GM10847 (cell line): Measurements from ENCODE around the gene EEF1AKMT2.

Experiments used
- POLR2A ChIP-seq: IDR thresholded peaks from 2 replicates; pipeline ENCODE4 v1.6.1; 2011; ENCODE audit not compliant: insufficient read length; ENCODE audit errors: extremely low read depth

The EEF1AKMT2 gene

DNA sequence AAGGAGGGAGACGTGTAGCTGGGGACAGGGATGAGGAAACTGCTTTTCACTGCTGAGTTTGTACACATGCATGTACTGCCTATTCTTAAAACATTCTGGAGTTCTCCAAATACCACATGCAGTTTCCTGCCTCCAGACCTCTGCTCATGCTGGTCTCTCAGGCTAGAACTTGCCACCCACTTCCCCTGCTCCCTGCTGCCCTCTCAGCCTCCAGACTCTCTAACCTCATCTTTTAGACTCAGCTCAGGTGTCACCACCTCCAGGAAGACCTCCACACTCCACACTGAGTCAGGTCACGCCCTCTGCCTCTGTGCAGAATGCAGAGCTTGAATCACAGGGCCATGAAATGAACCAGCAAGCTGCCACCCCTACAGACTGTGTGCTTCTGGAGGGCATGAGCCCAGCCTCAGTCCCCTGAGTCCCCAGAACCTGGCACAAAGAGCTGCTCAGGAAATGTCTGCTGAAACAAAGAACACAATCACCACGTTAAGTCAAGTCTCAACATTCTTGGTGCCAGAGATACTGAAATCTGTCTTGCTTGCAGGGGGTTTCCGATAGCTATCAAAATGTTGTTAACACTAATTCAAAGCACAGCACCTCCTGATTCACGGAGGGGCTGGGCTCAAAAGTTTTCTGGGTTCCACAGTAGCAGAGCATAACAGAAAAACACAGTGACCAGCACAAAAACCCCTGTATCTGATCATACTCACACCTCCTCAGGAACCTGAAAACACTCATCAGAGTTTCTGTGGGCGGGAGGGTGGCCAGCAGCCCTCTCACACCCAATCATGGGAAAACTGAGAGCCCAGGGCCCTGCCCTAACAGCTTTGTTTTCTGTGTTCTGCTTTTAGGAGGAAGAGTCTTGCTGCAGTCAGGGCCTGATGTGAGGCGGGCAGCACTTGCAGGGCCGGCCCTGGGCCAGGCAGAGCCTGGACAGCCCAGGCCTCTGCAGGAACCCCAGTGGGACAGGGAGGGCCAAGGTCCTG, 68.6 kb downstream of the EEF1AKMT2 start:
- TF ChIP-seq POLR2A, result no peak

DNA sequence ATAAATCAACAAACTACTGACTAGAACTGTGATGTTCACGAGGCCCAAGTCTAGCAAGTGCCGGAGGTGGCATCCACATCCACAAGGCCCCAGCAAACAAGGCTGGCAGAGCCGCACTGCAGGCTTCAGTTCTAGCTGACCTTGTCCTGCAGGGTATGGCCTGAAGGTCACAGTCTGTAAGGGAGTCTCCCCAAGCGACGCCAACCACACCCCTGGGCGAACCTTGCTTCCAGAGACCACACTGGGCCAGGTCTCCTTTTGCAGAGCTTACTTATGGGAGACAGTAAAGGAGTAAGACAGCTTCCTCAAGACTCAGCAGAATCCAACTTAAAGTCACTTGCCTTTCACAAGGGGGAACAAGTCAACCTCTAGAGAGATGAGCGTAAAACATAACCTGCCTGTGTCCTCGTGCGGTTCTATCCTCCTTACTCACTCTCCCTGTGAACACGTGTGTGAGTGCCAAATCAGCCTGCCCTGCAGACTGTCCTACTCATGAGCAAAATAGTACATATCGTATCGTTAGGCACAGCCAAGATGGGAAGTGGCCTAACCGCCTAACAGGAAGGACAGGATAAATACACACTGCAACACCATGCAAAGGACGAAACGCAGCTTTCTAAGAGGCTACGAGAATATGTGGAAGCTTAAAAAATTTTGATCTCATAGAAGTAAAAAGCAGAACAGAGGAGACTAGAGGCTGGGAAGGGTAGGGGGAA, 70.2 kb downstream of the EEF1AKMT2 start:
- TF ChIP-seq POLR2A, result no peak

DNA sequence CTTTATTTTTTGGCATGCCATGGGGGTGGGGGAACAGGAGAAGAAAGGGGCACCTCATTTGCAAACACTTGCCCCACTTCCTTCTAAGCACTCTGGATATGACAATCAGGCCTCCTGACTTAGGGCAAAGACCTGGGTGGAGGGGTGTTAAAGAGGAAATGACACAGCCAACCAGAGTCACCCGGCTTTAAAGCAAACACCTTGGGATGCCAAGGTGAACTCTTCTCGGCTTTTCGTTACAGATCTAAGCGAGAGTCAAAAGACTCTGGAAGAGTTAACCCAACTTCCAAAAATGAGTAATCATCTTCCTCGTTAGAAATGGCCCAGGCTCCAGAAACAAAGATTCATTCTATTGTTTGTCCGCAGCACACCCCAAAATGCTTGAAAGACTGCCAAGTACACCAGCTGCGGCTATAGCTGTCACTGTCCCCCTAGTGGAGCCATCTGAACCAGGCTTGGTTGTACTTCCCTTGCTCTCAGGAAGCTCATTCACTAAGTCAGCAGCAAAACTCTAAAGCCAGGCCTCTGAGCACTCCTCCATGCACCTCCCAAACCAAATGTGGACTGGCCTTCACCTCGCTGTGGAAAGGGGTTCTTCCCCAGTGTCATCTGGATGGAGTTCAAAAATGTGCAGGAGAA, 72.4 kb downstream of the EEF1AKMT2 start:
- no peak for TF ChIP-seq POLR2A

DNA sequence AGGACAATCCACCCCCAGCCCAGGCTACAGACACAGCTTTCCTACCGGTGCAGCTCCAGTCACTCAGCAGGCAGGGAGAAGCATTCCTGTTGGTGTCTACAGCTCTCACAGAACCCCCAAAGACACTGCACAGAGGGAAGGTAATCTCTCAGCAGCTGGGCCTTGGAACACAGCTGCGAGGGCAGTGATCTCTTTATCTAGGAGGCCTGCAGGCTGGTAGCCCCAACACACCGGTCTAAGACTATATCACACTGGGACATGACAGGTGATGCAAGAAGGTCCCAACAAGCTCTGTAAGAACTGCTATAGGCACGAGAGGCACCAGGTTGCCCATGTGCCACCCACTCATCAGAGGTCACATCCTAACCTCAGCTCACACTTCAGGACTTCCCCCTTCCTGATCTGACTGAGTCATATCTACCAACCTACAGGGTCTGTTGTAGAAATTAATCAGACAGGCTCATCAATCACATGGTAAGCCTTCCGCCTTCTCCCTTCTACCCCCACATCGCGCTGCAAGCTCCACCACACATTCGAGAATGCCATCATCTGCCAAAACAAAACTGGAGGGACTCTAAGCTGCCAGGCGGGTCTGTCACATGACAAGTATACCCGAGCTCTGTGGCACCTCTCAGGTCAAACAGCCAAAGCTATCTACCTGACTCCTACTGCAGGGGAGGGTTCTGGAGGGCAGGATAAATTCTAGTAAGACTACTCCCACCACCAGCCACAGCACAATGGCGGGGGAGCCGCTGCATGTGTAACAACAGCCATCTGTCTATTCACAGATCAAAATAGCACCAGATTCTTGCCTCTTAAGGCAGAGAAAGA, 73.6 kb downstream of the EEF1AKMT2 start:
- TF ChIP-seq POLR2A, result no peak

DNA sequence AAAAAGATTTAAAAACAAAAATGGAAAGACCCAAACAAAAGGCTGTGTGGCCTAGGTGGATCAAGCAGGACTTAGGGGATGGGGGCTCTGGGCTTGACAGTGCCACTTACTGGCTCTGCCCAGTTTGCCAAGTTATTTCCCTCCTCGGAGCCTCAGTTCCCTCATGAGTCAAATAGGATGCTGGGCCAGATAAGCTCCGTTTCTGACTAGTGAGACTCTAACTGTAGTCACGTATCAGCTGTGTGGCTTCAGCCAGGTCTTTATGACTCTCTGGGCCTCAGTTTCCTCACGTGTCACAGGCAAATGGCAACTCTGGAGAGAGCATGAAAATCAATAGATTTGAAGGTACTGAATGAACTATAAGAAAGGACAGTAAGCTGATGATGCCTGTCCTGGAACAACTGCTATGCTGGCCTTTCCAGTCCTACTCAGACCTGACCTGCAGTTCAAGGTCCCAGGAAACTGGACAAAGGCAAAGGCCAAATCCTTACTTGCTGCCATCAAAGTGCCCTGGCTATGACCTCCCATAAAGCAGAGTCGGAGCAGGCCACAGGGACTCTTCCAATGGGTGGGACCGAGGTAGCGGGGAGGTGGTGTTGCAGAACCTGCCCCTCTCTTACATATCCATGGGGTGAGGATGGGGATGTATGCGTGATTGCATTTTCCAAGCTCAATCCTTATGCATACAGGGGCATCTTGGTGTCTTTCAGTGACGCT, 74.5 kb downstream of the EEF1AKMT2 start:
- no peak for TF ChIP-seq POLR2A

DNA sequence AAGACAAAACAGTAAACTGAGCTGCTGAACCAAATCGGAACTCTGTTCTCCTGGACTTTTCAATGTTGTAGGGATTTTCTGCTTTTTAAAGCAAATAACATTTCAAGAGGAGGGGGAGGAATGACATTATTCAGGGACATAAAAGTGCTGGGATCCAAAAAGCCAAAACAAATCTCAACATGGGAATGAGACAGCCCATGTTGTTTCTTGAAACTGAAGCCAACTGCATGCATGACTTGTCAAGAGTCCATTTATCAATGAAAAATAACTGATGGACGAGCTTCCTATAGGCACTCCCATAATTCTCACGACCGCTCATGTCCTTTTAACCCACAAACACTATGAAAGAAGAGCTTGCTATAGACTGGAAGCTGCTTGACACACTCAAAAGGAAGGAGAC, 75.3 kb downstream of the EEF1AKMT2 start:
- no peak for TF ChIP-seq POLR2A

DNA sequence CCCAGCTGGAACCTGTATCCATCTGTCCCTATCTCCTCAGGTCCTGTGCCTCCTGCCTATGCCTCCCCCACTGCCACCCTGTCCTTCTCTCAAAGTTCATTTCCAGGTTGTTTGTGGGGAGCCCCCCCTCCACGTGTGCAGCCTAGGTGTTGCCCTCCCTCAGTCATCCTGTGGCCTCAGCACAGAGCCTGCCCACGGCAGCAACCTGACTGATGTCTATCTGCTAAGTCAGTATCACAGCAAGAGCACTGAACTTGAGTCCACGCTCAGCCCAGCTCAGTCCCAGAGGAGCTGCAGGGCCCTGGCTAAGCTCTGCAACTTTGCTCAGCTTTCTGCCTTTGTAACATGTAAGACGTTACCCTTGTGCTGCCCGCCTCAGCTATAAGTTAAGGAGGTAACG, 76.2 kb downstream of the EEF1AKMT2 start:
- no peak for TF ChIP-seq POLR2A

DNA sequence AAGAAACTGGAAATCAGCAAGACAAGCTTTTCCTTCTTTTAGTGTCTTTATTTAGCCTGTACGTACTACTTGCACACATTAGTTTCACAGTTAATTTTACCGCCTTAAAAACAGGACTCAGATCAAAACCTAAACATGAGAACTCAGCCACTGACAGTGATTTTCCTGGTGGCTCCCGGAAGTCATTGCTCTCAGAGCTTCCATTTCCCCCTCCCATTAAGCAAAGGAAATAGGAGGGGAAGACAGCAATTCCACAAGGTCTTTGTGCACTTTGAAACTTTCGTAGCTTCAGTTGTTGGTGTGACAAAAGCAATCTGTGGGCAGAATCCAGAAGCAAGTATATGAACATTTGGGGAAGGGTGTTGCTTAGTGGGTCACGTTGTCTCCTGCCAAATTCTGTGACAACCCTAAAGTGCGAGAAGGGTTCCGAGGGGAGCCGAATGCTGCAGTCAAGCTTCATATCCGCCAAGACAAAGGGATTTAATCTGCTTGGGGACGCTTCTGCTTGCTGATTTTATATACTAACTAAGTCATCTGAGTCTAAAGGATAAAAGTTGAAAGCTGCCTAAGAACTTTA, 77.9 kb downstream of the EEF1AKMT2 start:
- TF ChIP-seq POLR2A, result no peak

DNA sequence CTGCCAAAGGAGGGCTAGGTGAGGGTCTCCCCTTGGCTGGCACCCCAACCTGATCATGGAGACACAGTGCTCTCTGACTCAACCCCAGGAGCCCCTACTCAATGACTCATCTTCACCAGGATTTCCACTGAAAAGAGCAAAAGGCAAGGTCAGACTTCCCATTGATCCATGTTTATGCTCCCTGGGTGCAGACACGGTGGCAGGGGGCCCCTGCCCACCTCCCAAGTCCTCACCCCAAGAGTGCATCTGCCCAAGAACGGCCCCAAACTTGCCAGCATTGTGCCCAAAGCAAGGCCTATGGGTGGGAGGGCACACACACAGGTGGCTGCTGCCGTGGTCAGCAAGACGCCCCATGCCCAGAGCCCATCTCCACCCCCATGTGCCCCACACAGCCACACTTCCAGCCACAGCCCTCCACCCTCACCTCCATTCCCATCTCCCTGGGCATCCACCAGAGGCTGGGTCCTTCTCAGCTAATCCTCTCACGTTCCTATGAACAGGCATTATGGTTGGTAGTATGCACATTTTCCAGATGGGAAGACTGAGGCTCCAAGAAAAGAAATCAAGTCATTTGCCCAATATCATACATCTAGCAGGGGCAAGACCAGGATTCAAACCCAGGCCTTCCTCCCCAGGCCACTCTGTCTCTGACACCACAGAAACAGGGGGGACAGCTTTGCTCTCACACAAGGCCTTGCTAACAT, 78.8 kb downstream of the EEF1AKMT2 start:
- no peak for TF ChIP-seq POLR2A

DNA sequence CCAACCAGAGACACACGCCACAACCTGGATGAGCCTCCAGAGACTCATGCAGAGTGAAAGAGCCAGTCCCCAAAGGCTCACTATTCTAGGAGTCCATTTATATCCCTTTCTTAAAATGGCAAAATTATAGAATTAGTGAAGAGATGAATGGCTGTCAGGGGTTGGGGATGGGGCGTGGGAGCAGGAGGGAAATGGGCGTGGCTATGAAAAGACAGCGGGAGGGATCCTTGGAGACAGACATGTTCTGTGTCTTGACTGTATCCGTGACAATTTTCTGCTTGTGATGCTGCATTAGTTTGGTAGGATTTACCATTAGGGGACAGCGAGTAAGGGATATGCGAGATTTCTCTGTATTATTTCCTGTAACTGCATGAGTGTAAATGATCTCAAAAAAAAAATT, 80.5 kb downstream of the EEF1AKMT2 start:
- no peak for TF ChIP-seq POLR2A

DNA sequence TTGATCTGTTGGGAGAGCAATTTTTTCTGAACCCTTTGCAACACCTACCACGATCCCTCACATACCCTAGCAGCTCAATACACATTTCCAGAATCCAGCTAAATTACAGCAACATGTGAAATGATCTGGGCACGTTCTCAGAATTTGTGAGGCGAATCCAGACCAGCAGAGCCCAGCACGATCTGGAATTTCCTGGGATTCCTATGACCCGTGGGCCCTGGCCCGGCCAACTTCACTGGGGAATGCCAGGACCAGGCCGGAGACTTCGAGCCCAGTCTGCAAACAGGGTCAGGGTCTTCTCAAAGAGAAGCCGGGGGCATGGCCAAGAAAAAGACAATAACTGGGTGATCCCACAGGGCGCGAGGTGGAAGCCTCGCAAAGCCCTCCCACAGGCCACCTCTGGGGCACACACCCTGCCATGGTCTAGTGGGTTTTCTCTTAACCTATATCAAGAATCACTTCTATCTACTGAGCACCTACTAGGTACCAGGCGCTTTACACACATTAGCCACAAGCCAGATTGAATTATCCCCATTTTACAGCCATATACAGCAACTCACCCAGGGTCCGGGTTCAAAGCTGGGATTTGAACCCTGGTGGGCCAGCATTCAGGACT, 81.3 kb downstream of the EEF1AKMT2 start:
- no peak for TF ChIP-seq POLR2A

DNA sequence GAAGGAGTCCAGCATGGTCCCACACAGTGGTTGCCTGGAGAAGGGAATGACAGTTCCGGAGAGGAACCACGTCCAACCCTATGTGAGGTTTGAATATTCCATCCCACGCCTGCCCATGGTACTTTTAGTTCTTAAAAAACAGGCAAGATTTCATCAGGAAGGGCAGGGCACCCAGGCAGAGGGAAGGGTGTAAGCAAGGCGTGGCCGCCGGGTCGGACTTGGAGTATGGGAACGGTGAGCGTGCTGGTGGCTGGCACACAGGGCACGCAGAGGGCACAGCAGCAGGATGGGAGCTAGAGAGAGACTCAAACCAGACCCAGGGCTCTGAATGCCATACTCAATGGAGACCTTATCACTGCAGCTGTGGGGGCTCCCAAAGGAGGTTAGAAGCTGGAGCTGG, 81.8 kb downstream of the EEF1AKMT2 start:
- TF ChIP-seq POLR2A, result no peak

DNA sequence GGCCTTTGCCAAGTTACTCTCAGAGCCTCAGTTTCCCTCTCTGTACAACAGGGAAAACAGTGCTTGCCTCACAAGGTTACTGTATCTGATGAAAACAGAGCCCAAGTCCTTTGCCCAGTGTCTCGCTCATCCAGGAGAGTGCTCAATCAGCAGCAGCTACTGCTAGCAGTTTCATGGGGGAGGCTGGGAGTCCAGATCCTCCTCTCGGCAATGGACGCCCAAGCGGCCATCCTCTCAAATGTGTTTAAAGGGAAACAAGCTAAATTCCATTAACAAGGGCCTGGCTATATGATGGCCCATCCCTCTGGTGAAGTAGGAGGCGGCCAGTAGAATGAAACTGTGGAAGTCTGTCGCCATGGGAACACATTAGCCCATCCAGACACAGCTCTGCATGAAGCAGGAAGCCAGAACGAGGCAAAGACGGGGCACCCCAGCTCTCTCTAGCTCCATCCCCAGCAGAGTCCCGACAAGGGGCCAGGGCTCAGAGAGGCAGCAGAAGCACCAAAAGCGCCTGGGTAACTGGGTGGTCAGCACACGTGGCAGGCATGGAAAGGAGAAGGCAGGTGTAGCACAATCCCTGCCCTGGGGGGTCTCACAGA, 82.7 kb downstream of the EEF1AKMT2 start:
- no peak for TF ChIP-seq POLR2A

DNA sequence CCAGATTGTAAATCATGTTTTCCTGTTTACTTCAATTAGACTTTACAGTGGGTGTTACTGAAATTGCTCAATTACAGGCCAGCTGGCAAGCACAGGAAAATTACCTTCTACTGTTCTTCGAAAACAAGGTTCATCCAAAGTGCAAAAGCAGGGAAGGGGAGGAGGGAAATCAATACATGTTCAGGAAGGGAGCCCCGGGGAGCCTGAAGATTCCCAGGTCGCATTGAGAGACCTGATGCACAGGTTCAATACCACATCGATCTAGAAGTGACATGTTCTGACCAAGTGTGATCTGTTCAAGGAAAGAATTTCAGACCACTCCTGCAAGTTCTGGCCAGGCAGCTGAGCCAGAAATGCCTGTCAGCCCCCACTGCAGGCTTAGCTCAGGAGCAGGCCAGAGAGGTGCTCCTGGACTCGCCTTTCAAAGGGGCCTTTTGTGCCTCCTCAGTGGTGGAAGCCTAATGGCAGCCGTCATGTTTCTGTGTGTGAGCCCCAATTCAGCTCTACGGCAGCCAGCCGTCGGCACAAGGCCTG, 83.4 kb downstream of the EEF1AKMT2 start:
- TF ChIP-seq POLR2A, result no peak
